H1 (cell line): Measurements from ENCODE around the gene DPF1. TPM values are rescaled to one million over a fixed set of nuclear protein-coding genes. Genes with fewer than 3 reads are reported as not detected.

ENCODE experiments used
- CTCF ChIA-PET: fragments of 300-600 bp; sonication (Branson Sonifier 250); formaldehyde crosslinking; loops from one replicate; lab custom pipeline; 2021; ENCODE audit not compliant: partially characterized antibody; lab: Charles Lee
- POLR2A ChIA-PET: fragments of 300-600 bp; sonication (Branson Sonifier 250); formaldehyde crosslinking; loops from one replicate; lab custom pipeline; 2021; ENCODE audit warnings: inconsistent platforms; ENCODE audit not compliant: partially characterized antibody; lab: Charles Lee
- DNase-seq, 2 experiments: peaks; one replicate each; pipeline versions ENCODE4 v3.0.0 to v3.0.0-alpha.2; 2010 to 2022; ENCODE audit warnings: low spot score in 2 of 2, low read depth in 1 of 2, mixed read lengths in 1 of 2
- FAIRE-seq: peaks from 2 replicates; lab custom pipeline; 2011; peaks lifted over from hg19 to GRCh38; lab: Jason Lieb, UNC
- H2AFZ ChIP-seq: 2 replicates; pipeline ENCODE4 v1.8.1; 2012; ENCODE audit warnings: low read length, inconsistent platforms
- H2AK5ac ChIP-seq: 2 replicates; pipeline ENCODE4 v1.6.1; 2013; ENCODE audit warnings: low read depth, low read length
- H2BK120ac ChIP-seq: replicated peaks from 2 replicates; pipeline ENCODE3; 2013; ENCODE audit warnings: low read depth, low read length, inconsistent platforms
- H2BK12ac ChIP-seq: 2 replicates; pipeline ENCODE4 v1.6.1; 2013; ENCODE audit warnings: low read depth, low read length
- H2BK15ac ChIP-seq: 2 replicates; pipeline ENCODE4 v1.6.1; 2013; ENCODE audit warnings: low read length
- H2BK20ac ChIP-seq: 2 replicates; pipeline ENCODE4 v1.6.1; 2013; ENCODE audit warnings: low read length
- H2BK5ac ChIP-seq: 2 replicates; pipeline ENCODE4 v1.6.1; 2013; ENCODE audit warnings: low read depth, low read length
- H3K14ac ChIP-seq: 2 replicates; pipeline ENCODE4 v1.6.1; 2013; ENCODE audit warnings: inconsistent platforms; ENCODE audit not compliant: insufficient read length
- H3K18ac ChIP-seq: 2 replicates; pipeline ENCODE4 v1.6.1; 2013; ENCODE audit warnings: low read length; ENCODE audit errors: extremely low read depth
- H3K23ac ChIP-seq: 2 replicates; pipeline ENCODE4 v1.6.1; 2013; ENCODE audit warnings: inconsistent platforms; ENCODE audit not compliant: insufficient read length
- H3K23me2 ChIP-seq: 2 replicates; pipeline ENCODE4 v1.6.1; 2013; ENCODE audit warnings: low read depth, low read length
- H3K27ac ChIP-seq: 2 replicates; pipeline ENCODE4 v1.6.1; 2011; ENCODE audit warnings: low read depth, low read length, inconsistent platforms
- H3K27me3 ChIP-seq, 4 experiments: replicated peaks in 1 of 4; 1 replicate in 1 of 4; 2 replicates in 3 of 4; pipeline versions ENCODE4 v1.6.1 to v1.8.1; 2011 to 2013; ENCODE audit warnings: low read length in 3 of 4, mild to moderate bottlenecking in 3 of 4, inconsistent platforms in 2 of 4, mixed read lengths in 2 of 4, moderate library complexity in 1 of 4; ENCODE audit not compliant: control insufficient read depth in 3 of 4, insufficient read depth in 3 of 4; ENCODE audit errors: extremely low read depth in 1 of 4
- H3K36me3 ChIP-seq, 4 experiments: 2 replicates each; pipeline versions ENCODE4 v1.6.1 to v1.8.1; 2011 to 2013; ENCODE audit warnings: mild to moderate bottlenecking in 4 of 4, low read length in 3 of 4, moderate library complexity in 2 of 4, control low read depth in 1 of 4, inconsistent platforms in 1 of 4; ENCODE audit not compliant: insufficient read depth in 4 of 4, control insufficient read depth in 2 of 4
- H3K4ac ChIP-seq: replicated peaks from 2 replicates; pipeline ENCODE3; 2013; ENCODE audit warnings: low read length, low read depth, mixed read lengths, inconsistent platforms; ENCODE audit not compliant: insufficient read length
- H3K4me1 ChIP-seq, 4 experiments: replicated peaks in 1 of 4; 1 replicate in 1 of 4; 2 replicates in 3 of 4; pipeline versions ENCODE4 v1.6.1 to v1.8.1; 2011 to 2013; ENCODE audit warnings: low read length in 3 of 4, inconsistent platforms in 2 of 4, mixed read lengths in 1 of 4; ENCODE audit not compliant: insufficient read depth in 4 of 4, control insufficient read depth in 3 of 4
- H3K4me2 ChIP-seq, 2 experiments: 2 replicates each; pipeline versions ENCODE4 v1.6.1 to v1.8.1; 2011 to 2013; ENCODE audit warnings: low read depth in 2 of 2, low read length in 2 of 2, control low read depth in 1 of 2, inconsistent platforms in 1 of 2, mild to moderate bottlenecking in 1 of 2; ENCODE audit not compliant: insufficient read depth in 1 of 2
- H3K4me3 ChIP-seq, 4 experiments: fragments of 200-600, 300-600 bp in 1 of 4; sonication (generic), shearing (Covaris generic), sonication (Bioruptor Twin) in 1 of 4; 2 replicates each; pipeline versions ENCODE4 v1.5.1 to v1.8.1; 2011 to 2016; ENCODE audit warnings: low read length in 4 of 4, low read depth in 3 of 4, control low read depth in 2 of 4, inconsistent platforms in 2 of 4, mild to moderate bottlenecking in 2 of 4, mixed read lengths in 1 of 4, moderate library complexity in 1 of 4; ENCODE audit not compliant: insufficient read depth in 2 of 4; ENCODE audit errors: extremely low read depth in 1 of 4
- H3K56ac ChIP-seq: replicated peaks from 2 replicates; pipeline ENCODE3; 2013; ENCODE audit warnings: low read depth, mild to moderate bottlenecking, mixed read lengths, low read length, inconsistent platforms; ENCODE audit not compliant: insufficient read length
- H3K79me1 ChIP-seq: 2 replicates; pipeline ENCODE4 v1.6.1; 2013; ENCODE audit warnings: low read depth, low read length, control low read depth
- H3K79me2 ChIP-seq, 2 experiments: 2 replicates each; pipeline versions ENCODE4 v1.6.1 to v1.8.1; 2012 to 2013; ENCODE audit warnings: low read length in 2 of 2, mild to moderate bottlenecking in 2 of 2, inconsistent platforms in 1 of 2; ENCODE audit not compliant: insufficient read depth in 2 of 2, control insufficient read depth in 1 of 2
- H3K9ac ChIP-seq, 4 experiments: replicated peaks in 1 of 4; 1 replicate in 1 of 4; 2 replicates in 3 of 4; pipeline versions ENCODE4 v1.6.1 to v1.8.1; 2011 to 2013; ENCODE audit warnings: low read depth in 3 of 4, low read length in 3 of 4, control low read depth in 2 of 4, mild to moderate bottlenecking in 2 of 4, moderate library complexity in 2 of 4, inconsistent platforms in 1 of 4; ENCODE audit errors: extremely low read depth in 1 of 4
- H3K9me3 ChIP-seq, 2 experiments: 2 replicates each; pipeline versions ENCODE4 v1.6.1 to v1.8.1; 2012 to 2013; ENCODE audit warnings: mild to moderate bottlenecking in 2 of 2, moderate library complexity in 2 of 2, control low read depth in 1 of 2, inconsistent platforms in 1 of 2, low read depth in 1 of 2, low read length in 1 of 2, mixed read lengths in 1 of 2; ENCODE audit not compliant: insufficient read depth in 2 of 2
- H4K20me1 ChIP-seq, 2 experiments: replicated peaks in 1 of 2; 2 replicates each; pipeline versions ENCODE3 to v1.8.1; 2011 to 2013; ENCODE audit warnings: inconsistent platforms in 2 of 2, low read length in 2 of 2, mild to moderate bottlenecking in 1 of 2; ENCODE audit not compliant: insufficient read depth in 2 of 2, control insufficient read depth in 1 of 2
- H4K5ac ChIP-seq: 2 replicates; pipeline ENCODE4 v1.6.1; 2013; ENCODE audit warnings: low read length, low read depth, mixed read lengths, inconsistent platforms; ENCODE audit not compliant: insufficient read length
- H4K8ac ChIP-seq: 2 replicates; pipeline ENCODE4 v1.8.0; 2013; ENCODE audit warnings: mild to moderate bottlenecking, moderate library complexity, low read length, inconsistent platforms; ENCODE audit not compliant: insufficient read depth; ENCODE audit errors: extremely low read depth
- H4K91ac ChIP-seq: replicated peaks from 2 replicates; pipeline ENCODE3; 2013; ENCODE audit warnings: low read length, mixed read lengths, inconsistent platforms; ENCODE audit not compliant: insufficient read length
- BACH1 ChIP-seq: IDR thresholded peaks from 2 replicates; pipeline ENCODE4 v1.6.1; 2012; ENCODE audit warnings: low read length, improper control_type of control experiment
- HDAC2 ChIP-seq, 2 experiments: fragments of 300-600 bp in 1 of 2; sonication (generic) in 1 of 2; IDR thresholded peaks; 2 replicates each; pipeline ENCODE4 v1.6.1; 2011 to 2012; ENCODE audit warnings: low read depth in 2 of 2, low read length in 2 of 2, mild to moderate bottlenecking in 2 of 2, moderate library complexity in 2 of 2, borderline replicate concordance in 1 of 2, inconsistent platforms in 1 of 2
- KDM1A ChIP-seq: fragments of 200-600, 300-600 bp; sonication (generic); IDR thresholded peaks from 2 replicates; pipeline ENCODE4 v1.7.1; 2016; ENCODE audit warnings: mild to moderate bottlenecking, low read length, borderline replicate concordance
- WGBS, 2 experiments: shearing (Covaris generic) in 1 of 2; methylation state at CpG; one replicate each; pipeline versions ENCODE4 v1.1.6 to v1.1.7; 2013 to 2015; ENCODE audit warnings: low lambda C conversion rate in 2 of 2, mixed read lengths in 2 of 2, inconsistent platforms in 1 of 2, low coverage in 1 of 2, missing lambda C conversion rate in 1 of 2; ENCODE audit not compliant: insufficient replicate concordance in 2 of 2, insufficient coverage in 1 of 2, insufficient read length in 1 of 2; ENCODE audit errors: extremely low coverage in 1 of 2, missing lambda C conversion rate in 1 of 2; 5-methylcytosine and 5-hydroxymethylcytosine counted together
- polyA plus RNA-seq, 7 experiments: library from polyadenylated mRNA; depleted of rRNA in 3 of 7; stranded (reverse) in 5 of 7; unstranded in 2 of 7; fragments of >200 nt in 5 of 7; fragments of 200-250 nt in 2 of 7; gene quantifications; 1 replicate in 5 of 7; 2 replicates in 1 of 7; 4 replicates in 1 of 7; pipeline versions ENCODE4 v1.2.1 to v1.2.3, GENCODE V29; 2011 to 2013; ENCODE audit warnings: missing spikeins in 2 of 7, mixed read lengths in 2 of 7
- total RNA-seq: library from RNA; stranded (reverse); fragmentation: NEBNext Ultra II Directional; extraction: Animal tissue kit (Norgen Biotek cat#: 25700); gene quantifications from 2 replicates; pipeline ENCODE4 v1.2.1, GENCODE V29; 2021

Gene DPF1
- total and polyA plus RNA-seq, 2 of the 8 experiments (the other 6 are each of a cell fraction or from before 2014, with no cell fraction given), result 12.9 to 15.6 TPM

GRCh38 chr19:38208571-38208970 is 15.5 kb downstream of the DPF1 start:
- H2BK120ac ChIP-seq, result no peak overlapping the region
- POLR2A ChIA-PET, result interaction anchor here (0.6 to 4.3 kb wide), 8 partner anchors 17 to 284 kb away, joined by 3 to 29 read pairs (median 4); partner anchors contain the start of gene SPINT2
- H2BK12ac ChIP-seq, result 0 out of 2 replicates have a peak overlapping the region, but pooled peaks have one; percentile 10
- H3K36me3 ChIP-seq, result peaks cover 0 to 2% (median 0%) of the 10 kb centered on the region in 4 experiments; a peak in 2 of 8 replicates
- peaks cover 19% of the 10 kb centered on the region for H3K23me2 ChIP-seq
- H4K5ac ChIP-seq, result no peak overlapping the region
- peak overlapping the region in 2 of 4 experiments; percentile 41 to 63; a peak in 3 of 8 replicates for H3K4me3 ChIP-seq
- H3K9me3 ChIP-seq, result no peaks in the 10 kb centered on the region
- no peak overlapping the region for H3K4ac ChIP-seq
- no peaks in the 10 kb centered on the region for H3K79me1 ChIP-seq
- DNase-seq (no peak), FAIRE-seq (no peak)
- H2AK5ac ChIP-seq, result no peak overlapping the region
- H4K91ac ChIP-seq, result no peak overlapping the region
- no peak overlapping the region for H2AFZ ChIP-seq
- H3K9ac ChIP-seq, result no peak overlapping the region
- no peaks in the 10 kb centered on the region for H4K20me1 ChIP-seq
- H3K18ac ChIP-seq, result no peak overlapping the region
- H4K8ac ChIP-seq, result no peak overlapping the region
- no peaks in the 10 kb centered on the region for H3K79me2 ChIP-seq
- no peak overlapping the region for H3K27ac ChIP-seq
- no peaks in the 10 kb centered on the region for H3K27me3 ChIP-seq
- H3K23ac ChIP-seq, result no peak overlapping the region
- H3K56ac ChIP-seq, result no peak overlapping the region
- H2BK5ac ChIP-seq, result no peak overlapping the region
- no peak for TF ChIP-seq BACH1
- TF ChIP-seq HDAC2 (IDR thresholded peaks at IDR 0.05; ENCODE audit: borderline replicate concordance in 1 of 2, low read depth in 2 of 2, low read length in 2 of 2), result 0 out of 4 replicates have a peak, but pooled peaks of 1 of the 2 experiments have one; percentile 39
- 0 out of 2 replicates have a peak, but pooled peaks have one; percentile 12 for TF ChIP-seq KDM1A
- no peak overlapping the region for H2BK20ac ChIP-seq
- no peak overlapping the region for H3K14ac ChIP-seq
- CTCF ChIA-PET, result interaction anchor here (0.5 to 1.7 kb wide), 5 partner anchors 17 to 372 kb away, joined by 3 to 5 read pairs (median 3); no protein-coding TSS in a partner anchor
- peaks cover 0 to 17% (median 13%) of the 10 kb centered on the region in 4 experiments; a peak in 6 of 7 replicates for H3K4me1 ChIP-seq
- 87% methylated on average over 3 of the region's 3 CpGs; no CpG with 5 or more reads in 1 of the 2 experiments for WGBS, 2 experiments
- 0 out of 2 replicates have a peak overlapping the region, but pooled peaks have one; percentile 46 for H2BK15ac ChIP-seq
- H3K4me2 ChIP-seq, result peak overlapping the region in 1 of 2 experiments; percentile 100; a peak in 1 of 4 replicates
